HG02973 (cell line): ENCODE results near the gene MYD88.
"Not testable (repeated sequence)": the region's sequence is repeated elsewhere in the genome, so short reads cannot be mapped to it uniquely, and the experiment has no call there.

ENCODE experiments used
- ATAC-seq: cut with Tn5 transposase; IDR thresholded peaks from one replicate; pipeline ENCODE4 v1.9.1; 2021; ENCODE audit warnings: moderate library complexity; ENCODE audit not compliant: unreplicated experiment

Gene MYD88

DNA sequence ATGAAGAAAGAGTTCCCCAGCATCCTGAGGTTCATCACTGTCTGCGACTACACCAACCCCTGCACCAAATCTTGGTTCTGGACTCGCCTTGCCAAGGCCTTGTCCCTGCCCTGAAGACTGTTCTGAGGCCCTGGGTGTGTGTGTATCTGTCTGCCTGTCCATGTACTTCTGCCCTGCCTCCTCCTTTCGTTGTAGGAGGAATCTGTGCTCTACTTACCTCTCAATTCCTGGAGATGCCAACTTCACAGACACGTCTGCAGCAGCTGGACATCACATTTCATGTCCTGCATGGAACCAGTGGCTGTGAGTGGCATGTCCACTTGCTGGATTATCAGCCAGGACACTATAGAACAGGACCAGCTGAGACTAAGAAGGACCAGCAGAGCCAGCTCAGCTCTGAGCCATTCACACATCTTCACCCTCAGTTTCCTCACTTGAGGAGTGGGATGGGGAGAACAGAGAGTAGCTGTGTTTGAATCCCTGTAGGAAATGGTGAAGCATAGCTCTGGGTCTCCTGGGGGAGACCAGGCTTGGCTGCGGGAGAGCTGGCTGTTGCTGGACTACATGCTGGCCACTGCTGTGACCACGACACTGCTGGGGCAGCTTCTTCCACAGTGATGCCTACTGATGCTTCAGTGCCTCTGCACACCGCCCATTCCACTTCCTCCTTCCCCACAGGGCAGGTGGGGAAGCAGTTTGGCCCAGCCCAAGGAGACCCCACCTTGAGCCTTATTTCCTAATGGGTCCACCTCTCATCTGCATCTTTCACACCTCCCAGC is 2.9 kb downstream of the MYD88 start:
- no peak for ATAC-seq

DNA sequence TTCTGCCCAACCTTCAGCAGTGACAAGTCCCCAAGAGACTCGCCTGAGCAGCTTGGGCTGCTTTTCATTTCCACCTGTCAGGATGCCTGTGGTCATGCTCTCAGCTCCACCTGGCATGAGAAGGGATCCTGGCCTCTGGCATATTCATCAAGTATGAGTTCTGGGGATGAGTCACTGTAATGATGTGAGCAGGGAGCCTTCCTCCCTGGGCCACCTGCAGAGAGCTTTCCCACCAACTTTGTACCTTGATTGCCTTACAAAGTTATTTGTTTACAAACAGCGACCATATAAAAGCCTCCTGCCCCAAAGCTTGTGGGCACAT is 3.5 kb downstream of the MYD88 start:
- ATAC-seq, result no peak

DNA sequence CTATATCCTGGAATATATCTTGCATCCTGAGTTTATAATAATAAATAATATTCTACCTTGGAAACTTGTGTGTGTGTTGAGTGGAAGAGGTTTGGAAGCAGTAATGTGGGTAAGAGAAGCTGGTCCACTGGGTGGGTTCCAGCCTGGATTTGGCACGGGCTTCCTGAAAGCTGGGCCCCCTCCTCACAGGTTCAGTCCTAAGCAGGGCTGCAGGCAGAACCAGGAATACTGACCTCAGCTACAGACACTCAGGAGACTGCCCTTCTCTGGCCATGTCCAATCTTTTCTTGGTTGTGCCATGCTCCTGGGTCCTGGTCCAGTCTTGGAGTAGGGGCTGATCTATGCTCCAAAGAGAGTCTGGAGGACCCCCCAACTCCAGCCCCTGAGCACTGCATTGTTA is 4.5 kb downstream of the MYD88 start:
- ATAC-seq, result no peak

DNA sequence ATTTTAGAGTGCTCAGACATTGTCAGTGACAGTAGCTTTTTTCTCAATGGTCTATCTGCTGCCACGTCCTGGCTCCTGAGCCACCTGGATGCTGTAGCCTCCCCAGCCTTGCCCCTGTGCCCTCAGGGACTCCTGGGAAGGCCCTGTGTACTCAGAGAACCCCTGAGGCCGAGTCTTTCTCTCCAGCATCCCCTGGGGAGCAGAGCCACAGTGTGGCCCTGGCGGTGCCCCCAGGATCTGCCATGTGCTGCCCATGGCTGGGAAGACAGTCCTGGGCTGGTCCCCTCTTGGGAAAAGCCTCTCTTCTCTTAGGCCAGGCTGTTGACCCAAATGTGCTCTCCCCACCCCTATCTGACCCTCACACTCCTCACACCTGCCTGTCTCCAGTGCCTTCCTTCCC is 5.0 kb downstream of the MYD88 start:
- ATAC-seq, result no peak

DNA sequence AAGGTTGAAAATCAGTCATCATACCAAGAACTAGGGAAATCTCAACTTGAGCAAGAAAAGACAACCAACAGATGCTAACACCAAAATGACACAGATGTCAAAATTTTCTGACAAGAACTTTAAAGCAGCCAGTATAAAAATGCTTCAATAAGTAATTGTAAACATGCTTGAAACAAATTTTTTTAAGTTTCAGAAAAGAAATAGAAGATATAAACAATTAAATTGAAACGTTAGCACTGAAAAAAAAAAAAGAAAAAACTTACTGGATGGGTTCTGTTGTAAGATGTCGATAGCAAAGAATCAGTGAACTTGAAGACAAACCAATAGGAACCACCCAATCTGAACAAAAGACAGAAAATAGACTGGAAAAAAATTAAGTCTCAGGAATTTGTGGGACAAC is 8.0 kb downstream of the MYD88 start:
- no peak for ATAC-seq

DNA sequence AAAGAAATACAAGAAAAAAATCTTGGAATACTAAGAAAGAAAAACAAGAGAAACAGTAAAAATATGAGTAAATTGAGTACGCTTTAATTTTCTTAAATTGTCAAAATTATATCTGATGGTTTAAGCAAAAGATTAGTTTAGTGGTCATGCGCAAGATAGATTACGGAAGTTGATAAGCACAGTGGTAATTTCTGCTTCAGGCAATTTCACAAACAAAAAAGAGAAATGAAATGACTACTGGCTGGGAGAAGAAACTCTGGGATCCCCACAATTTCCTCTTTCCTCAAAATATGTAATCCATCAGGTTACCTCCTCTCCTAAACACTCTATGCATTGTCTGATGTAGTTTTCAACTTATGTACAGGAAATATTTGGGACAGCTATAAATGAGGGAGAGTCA is 9.0 kb downstream of the MYD88 start:
- no peak for ATAC-seq

DNA sequence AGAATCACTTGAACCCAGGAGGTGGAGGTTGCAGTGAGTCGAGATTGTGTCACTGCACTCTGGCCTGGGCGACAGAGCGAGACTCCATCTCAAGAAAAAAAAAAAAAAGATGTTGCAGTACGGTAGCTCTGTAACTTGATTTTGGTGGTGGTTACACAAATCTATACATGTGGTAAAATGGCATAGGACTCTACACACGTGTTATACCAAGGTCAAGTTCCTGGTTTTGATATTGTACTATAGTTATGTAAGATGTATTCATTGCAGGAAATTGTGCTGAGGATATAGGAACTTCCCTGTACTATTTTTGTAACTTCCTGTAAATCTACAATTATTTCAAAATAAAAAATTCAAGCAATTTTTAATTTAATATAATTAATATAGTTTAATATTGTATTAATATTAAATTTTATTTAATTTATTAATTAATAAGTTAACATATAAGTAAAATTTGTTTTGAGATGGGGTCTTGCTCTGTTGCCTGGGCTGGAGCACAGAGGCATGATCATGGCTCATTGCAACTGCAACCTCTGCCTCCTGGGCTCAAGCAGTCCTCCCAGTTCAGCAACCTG is 9.9 kb downstream of the MYD88 start:
- no peak for ATAC-seq

DNA sequence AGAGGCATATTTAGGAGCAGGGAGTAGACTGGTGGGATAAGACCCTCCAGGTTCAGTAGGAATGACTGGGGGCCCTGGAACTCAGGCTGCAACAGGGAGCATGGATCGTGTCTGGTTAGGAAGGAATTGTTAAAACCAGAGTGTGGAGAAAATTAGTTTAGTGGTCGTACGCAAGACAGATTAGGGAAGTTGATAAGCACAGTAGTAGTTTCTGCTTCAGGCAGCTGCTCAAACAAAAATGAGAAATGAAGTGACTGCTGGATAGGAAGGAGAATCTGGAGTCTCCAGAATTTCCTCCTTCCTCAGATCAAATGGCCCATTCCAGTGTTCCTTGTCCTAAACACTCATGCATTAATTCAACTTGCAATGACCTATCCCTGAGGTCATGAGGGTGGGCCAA is 11.2 kb downstream of the MYD88 start:
- no peak for ATAC-seq

DNA sequence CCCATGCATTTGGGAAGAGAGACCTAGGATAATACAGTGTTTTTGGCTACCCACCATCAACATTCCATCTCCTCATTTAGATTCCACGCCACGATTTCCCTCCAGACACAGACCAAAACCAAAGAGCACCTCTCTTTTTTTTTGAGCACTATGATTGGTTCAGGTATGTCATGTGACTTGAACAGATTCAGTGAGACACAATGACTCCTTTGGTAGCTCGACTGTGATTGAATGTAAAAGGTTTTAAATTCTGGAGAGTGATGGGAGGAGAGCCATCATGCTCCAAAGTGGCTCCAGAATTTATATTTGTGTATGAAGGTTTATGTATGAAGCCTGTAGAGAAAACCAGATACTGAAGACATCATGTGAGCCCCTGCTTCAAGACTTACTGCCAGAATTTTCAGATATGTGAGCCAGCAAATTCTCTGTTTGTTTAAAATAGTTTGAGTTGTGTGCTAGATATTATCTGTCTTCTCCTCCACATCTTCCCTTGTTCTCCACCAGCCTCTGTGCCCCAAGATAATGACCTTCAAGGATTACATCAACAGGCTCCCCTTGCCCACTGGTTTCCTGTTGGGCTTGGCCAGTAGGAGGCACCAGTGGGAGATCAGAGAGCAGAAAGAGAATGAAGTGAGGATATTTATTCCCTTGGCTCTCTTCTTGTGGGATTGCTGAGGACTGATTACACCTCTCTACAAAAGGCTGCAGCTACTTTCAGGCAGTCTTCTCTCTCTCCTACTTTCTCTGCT is 12.5 kb downstream of the MYD88 start:
- no peak for ATAC-seq

DNA sequence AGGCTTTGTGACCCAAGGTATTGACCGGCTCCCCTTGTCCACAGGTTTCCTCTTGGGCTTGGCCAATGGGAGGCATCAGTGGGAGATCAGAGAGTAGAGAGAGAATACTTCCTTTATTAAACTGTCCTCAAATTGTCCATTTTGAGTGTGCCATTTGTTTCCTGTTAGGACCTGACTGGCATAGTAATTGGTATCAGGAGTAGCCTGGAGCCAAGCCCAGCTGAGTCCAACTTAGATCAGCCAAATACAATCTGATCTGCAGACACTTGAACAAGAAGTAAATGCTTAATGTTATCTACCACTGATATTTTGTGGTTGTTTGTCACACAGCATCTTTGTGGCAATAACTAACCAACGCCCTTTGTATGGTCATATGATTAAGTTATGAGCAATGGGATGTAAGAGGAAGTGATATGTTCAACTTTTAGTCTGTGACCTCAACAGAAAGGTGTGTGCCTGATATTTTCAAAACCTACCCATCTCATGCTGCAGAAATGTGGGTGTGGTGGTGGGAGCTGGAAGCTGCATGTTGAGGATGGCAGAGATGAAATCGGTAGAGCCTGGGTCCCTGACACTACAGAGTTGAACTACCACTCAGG is 13.3 kb downstream of the MYD88 start:
- ATAC-seq, result peak; percentile 53

DNA sequence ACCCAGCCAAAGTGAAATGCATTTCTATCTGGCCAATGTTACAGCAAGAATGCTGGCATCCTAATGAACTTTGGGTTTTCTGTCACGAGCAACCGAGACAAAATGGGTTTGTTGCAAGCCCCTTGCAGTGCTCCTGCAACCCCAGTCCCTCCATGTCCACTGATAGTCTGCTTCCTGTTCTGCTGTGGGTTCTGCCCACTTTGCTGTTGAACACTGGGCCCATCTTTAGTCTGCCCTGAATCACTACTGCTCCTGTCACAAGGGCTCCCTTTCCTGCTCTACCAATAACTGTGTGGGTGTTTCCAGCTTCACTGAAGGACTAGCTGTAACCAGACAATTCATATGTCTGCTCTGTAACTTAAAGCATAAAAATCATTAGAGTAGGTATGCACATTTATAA is 14.1 kb downstream of the MYD88 start:
- no peak for ATAC-seq

DNA sequence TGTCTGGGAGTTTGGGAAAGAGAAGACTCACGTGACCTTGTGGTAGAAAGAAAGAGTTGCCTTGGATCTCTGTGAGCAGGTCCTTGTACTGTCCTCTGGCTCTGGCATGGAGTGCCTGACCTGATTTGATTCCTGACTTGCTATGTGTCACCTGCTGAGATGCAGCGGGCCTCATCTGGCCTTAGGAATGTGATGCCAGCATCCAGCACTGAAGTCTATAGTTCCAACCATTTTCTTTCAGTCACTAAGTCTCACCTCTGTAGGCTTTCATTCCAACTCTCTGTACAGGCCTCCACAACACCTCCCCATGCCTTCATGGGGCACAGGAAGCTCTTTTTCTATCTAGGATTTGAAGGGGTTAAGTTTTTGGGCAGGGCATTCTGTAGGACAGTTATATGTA is 14.8 kb downstream of the MYD88 start:
- no peak for ATAC-seq

DNA sequence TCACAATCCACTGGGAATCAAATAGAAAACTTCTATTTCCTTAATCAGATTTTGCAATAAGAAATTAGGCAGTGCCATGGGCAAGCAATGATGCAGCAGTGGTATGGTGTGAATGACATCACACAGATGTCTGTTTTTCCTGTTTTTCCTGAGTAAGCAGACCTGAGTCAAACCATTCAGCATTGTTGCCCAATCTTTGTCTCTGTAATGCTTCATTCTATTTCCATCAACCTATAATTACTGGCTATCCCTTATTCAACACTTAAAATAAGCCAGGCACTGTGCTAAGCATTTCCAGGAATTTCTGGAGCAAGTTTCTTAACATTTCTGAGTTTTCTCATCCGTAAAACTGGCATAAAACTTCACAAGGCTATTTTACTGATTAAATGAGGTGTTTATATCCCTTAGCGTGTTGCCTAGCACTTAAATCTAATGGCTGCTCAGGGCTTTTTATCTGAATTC is 15.6 kb downstream of the MYD88 start:
- ATAC-seq, result no peak

DNA sequence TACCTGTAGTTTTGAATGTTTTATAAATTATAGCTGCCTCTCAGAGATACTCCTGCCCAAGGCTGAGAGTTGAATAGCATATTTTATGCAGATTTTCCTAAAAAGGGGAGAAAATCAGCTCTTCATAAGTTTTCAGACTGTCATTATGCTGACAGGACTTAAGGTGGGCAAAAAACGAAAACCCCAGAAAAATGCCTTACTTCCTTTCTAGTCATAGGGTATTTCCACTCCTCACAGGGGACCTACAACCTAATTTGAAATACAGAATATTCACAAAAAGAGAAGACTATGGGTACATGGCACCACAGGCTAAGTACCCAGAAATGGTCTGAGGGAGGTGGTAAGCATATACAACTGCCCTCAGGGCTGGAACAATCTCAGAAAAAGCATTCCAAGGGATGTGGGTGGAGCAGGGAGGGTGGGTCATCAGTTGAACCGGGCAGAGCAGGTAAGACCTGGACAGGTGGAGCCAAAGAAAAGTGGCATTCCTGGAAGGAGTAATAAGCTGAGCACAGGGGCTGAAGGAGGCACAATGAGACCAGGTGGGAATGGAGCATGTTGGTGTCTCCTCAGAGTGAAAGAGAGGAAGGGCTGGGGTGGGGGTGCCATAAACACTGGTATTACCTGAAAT is 16.3 kb downstream of the MYD88 start:
- ATAC-seq, result no peak

DNA sequence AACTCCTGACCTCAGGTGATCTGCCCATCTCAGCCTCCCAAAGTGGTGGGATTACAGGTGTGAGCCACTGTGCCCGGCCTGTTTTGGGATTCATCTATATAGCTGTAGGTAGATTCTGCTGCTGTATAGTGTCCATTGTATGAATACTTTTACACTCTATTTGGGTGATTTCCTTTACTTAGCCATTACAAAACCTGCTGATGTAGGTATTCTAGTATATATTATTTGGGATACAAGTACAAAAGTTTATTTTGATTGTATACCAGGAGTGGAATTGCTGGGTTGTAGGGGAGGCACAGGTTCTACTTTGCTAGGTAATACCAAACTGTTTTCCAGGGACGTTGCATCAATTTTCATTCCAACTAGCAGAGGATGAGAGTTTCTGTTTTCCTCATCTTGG is 17.4 kb downstream of the MYD88 start:
- no peak for ATAC-seq

DNA sequence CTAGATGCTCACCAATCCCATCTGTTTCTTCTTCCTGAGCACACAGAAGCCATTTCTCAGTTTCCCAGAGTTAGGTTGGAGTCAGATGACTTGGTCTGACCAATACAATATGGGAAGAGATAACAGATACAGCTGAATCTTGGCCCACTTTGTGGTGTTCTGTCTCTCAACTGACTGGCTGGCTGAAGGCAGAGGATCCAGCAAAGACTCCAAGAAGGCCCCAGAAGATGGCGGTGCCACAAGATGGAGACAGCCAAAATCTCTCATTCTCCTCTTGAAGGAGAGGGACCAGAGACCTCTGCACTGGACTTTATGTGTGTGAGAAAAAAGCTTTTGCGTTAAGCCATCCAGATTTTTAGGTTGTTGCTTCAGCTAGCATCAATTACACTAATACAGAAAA is 18.7 kb downstream of the MYD88 start:
- no peak for ATAC-seq

DNA sequence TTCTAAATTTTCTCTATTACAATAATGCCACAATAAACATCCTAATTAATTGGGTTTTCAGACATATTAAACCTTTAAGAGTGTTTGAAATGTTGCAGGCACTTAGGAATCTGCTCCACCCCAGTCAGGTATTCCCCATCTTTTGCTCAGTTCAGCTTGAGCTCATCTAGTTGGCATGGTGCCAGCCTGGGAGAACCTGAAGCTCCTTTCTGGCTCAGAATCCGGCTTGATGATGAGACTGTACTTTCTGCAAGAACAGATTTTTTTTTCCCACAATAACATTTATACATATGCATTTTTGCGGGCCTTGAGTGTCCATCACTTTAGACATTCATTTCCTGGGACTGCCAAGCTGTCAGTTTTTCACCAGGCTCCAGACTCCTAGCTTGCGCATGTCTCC is 19.1 kb downstream of the MYD88 start:
- no peak for ATAC-seq

DNA sequence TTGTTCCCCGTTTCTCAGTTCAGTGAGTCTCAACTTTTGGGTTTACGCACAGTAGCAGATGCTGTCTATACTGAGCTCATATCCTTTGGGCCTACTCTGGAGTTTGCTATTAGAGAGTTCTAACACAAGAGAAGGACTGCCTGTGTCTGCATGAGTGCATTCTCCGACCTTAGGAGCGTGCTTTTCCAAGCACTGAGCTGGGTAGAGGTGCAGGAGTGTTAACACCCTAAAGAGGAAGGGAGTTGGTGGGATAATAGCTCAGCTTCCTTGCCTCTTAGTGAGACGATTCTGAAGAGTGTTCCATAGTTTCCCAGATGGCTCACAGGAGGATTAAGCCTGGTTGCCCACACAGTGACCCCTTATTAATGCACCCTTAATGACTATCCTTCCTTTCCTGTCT is 20.0 kb downstream of the MYD88 start:
- ATAC-seq, result no peak

DNA sequence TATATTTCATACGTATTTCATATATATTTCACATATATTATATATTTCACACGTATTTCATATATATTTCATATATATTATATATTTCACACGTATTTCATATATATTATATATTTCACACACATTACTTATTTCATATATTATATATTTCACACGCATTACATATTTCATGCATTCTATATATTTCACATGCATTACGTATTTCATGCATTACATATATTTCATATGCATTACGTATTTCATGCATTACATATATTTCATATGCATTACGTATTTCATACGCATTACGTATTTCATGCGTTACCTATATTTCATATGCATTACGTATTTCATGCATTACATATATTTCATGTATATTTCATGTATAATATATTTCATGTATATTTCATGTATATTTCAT is 22.2 kb downstream of the MYD88 start:
- not testable (repeated sequence) for ATAC-seq

DNA sequence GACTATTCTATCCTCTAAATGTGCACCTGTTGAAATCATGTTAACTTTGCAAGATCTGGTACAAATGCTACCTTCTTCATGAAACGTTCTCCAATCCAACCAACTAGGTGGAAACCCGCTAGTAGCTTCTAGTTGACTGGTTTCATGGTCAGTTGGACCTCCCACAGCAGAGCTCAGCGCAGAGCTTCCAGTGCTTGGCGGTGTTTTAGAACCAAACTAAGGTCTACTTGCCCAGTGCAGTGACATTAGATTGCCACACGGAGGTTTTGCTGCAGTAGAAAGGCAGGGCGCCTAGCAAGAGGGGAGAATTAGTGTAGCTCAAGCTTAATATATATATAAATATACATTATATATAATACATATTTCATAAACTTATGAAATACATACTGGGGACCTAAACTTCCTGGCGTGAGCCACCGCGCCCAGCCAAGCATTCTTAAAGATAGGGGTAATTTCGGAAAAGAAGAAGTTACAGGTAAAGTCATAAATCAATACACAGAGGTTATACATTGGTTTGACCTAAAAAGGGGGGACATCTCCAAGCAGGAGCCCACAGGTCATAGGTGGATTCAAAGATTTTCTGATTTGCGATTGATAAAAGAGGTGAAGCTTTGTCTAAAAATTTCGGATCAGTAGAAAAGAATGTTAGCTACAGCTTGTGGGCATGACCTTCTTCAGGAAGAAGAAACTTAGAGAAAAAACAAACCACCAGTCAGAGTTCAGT is 24.8 kb downstream of the MYD88 start:
- no peak for ATAC-seq
